ENCODE measurements around the gene SUN1.

DNA sequence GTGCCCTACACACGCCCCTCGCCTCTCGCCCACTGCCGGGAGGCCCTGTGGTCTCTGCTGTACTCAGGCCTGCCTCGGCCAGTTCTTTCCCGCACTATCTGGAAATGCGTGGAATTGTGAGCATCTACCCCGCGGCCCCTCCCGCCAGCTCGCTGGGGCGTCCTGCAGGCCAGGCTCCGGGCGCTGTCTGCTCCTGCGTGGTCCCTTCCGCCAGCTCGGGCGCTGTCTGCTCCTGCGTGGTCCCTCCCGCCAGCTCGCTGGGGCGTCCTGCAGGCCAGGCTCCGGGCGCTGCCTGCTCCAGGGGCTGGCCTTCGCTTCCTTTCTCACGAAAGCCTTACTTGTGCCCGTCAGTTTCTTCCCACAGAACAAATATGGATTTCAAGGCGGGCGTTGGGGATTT lies 59.0 kb downstream of the SUN1 start:
- TF ChIP-seq, protein P1, sequence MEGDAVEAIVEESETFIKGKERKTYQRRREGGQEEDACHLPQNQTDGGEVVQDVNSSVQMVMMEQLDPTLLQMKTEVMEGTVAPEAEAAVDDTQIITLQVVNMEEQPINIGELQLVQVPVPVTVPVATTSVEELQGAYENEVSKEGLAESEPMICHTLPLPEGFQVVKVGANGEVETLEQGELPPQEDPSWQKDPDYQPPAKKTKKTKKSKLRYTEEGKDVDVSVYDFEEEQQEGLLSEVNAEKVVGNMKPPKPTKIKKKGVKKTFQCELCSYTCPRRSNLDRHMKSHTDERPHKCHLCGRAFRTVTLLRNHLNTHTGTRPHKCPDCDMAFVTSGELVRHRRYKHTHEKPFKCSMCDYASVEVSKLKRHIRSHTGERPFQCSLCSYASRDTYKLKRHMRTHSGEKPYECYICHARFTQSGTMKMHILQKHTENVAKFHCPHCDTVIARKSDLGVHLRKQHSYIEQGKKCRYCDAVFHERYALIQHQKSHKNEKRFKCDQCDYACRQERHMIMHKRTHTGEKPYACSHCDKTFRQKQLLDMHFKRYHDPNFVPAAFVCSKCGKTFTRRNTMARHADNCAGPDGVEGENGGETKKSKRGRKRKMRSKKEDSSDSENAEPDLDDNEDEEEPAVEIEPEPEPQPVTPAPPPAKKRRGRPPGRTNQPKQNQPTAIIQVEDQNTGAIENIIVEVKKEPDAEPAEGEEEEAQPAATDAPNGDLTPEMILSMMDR (IDR thresholded peaks at IDR 0.05 in 2 of 3, conservative IDR thresholded peaks at IDR 0.05 in 1 of 3; ENCODE audit: control insufficient read depth in 2 of 3, extremely low read depth in 1 of 3, insufficient read depth in 1 of 3, low read depth in 3 of 3, low read length in 3 of 3), result no peak
- no peak for TF ChIP-seq CHD1 (IDR thresholded peaks at IDR 0.05; ENCODE audit: low read depth, low read length)
- TF ChIP-seq POLR2A (IDR thresholded peaks at IDR 0.05; ENCODE audit: low read depth, low read length), result no peak
- TF ChIP-seq ZNF274 (IDR thresholded peaks at IDR 0.05; ENCODE audit: insufficient read depth, insufficient read length), result no peak
- no peak for TF ChIP-seq EP300 (IDR thresholded peaks at IDR 0.05; ENCODE audit: borderline replicate concordance in 1 of 2, control insufficient read depth in 1 of 2, low read depth in 2 of 2, low read length in 2 of 2)
- no peak for TF ChIP-seq KDM1A (IDR thresholded peaks at IDR 0.05; ENCODE audit: borderline replicate concordance)
